ENCODE results near the gene CACNA1H.

DNA sequence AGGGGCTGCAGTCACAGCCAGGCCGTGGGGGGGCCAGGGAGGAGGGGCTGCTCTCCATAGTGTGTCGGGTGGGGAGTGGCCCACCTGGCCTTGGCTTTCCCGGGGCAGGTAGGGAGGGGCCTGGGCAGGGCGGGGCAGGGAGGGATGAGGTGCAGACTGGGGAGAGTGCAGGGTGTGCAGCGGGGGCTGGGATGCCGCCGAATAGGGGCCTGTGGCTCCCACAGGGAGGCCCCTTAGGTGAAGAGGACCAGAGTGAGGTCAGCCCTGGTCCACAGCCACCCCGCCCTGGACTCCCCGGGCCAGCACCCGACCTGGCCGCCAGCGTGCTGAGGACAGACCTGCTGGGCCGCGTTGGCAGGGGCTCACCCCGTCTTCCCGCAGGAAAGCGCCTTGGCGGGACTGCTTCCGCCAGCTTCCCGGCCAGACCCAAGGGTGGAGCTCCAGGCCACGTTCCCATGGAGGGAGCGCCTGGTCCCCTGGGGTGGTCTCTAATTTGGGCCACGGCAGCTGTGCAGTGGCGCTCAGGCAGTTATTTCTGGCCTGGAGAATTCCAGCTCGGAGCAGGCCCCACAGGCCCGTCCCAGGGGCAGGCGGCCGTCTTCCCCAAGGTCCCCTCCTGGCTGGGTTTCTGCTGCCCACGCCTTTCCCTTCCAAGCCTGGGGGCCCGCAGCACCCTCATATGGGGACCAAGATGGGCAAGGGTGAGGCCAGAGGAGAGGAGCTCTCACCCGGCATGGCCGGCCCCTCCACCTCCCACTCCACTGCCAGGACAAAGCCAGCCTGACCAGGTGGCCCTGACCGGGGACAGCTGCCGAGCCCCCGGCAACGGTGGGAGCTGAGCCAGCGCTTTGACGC lies 27.9 kb downstream of the CACNA1H start:
- TF ChIP-seq, protein P1, sequence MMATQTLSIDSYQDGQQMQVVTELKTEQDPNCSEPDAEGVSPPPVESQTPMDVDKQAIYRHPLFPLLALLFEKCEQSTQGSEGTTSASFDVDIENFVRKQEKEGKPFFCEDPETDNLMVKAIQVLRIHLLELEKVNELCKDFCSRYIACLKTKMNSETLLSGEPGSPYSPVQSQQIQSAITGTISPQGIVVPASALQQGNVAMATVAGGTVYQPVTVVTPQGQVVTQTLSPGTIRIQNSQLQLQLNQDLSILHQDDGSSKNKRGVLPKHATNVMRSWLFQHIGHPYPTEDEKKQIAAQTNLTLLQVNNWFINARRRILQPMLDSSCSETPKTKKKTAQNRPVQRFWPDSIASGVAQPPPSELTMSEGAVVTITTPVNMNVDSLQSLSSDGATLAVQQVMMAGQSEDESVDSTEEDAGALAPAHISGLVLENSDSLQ (IDR thresholded peaks at IDR 0.05): no peak
- TF ChIP-seq FOXM1 (IDR thresholded peaks at IDR 0.05; ENCODE audit: borderline replicate concordance) (no peak), NFRKB (IDR thresholded peaks at IDR 0.05) (no peak), SP1 (IDR thresholded peaks at IDR 0.05) (no peak), SUZ12 (IDR thresholded peaks at IDR 0.05) (no peak), TARDBP (IDR thresholded peaks at IDR 0.05) (no peak), BHLHE40 (IDR thresholded peaks at IDR 0.05; ENCODE audit: borderline replicate concordance) (no peak)
